Right lobe of liver (tissue), 6 donors: ENCODE measurements around the gene SFT2D1. TPM values are rescaled to one million over a fixed set of nuclear protein-coding genes. Genes with fewer than 3 reads are reported as not detected.
A peak's percentile ranks its signal among the peaks of the same experiment; 100 is the strongest.

Source experiments
- ATAC-seq, 4 donors: fragments of 200-7000 bp; cut with Tn5 transposase; one replicate each; pipeline ENCODE4 v1.9.1; 2020; ENCODE audit warnings: mild to moderate bottlenecking in 4 of 4, moderate library complexity in 4 of 4
- DNase-seq, 3 donors: peaks; one replicate each; pipeline ENCODE4 v3.0.0-alpha.2; 2020
- H3K27ac ChIP-seq, 3 donors: fragments of 200-600 bp; one replicate each; pipeline ENCODE4 v1.8.0; 2022
- H3K27me3 ChIP-seq, 2 donors: fragments of 200-600 bp; one replicate each; pipeline ENCODE4 v1.8.0; 2022
- H3K36me3 ChIP-seq, 4 donors: fragments of 200-600 bp; sonication (generic) in 1 of 4; one replicate each; pipeline versions ENCODE4 v1.5.1 to v1.8.0; 2017 to 2022; ENCODE audit warnings: control low read depth in 1 of 4
- H3K4me1 ChIP-seq, 4 donors: fragments of 200-600 bp; sonication (generic) in 1 of 4; one replicate each; pipeline versions ENCODE4 v1.5.1 to v1.8.0; 2017 to 2022; ENCODE audit warnings: control low read depth in 1 of 4
- H3K4me3 ChIP-seq, 3 donors: fragments of 200-600 bp; one replicate each; pipeline ENCODE4 v1.8.0; 2022
- H3K9me3 ChIP-seq, 4 donors: fragments of 200-600 bp; sonication (generic) in 1 of 4; one replicate each; pipeline versions ENCODE4 v1.5.1 to v1.8.0; 2017 to 2022; ENCODE audit warnings: control low read depth in 1 of 4
- CTCF ChIP-seq, 4 donors: fragments of 200-600 bp in 3 of 4; fragments of 450-650 bp in 1 of 4; IDR thresholded peaks; one replicate each; pipeline versions ENCODE4 v1.5.1 to v1.8.0; 2016 to 2022; ENCODE audit warnings: antibody characterized with exemption in 4 of 4, mild to moderate bottlenecking in 2 of 4
- POLR2A ChIP-seq: fragments of 450-650 bp; IDR thresholded peaks from one replicate; pipeline ENCODE4 v1.6.1; 2017; ENCODE audit warnings: antibody characterized with exemption, mild to moderate bottlenecking
- WGBS: methylation state at CpG from one replicate; pipeline ENCODE4 v1.1.6; 2018; ENCODE audit warnings: low coverage, low lambda C conversion rate; ENCODE audit not compliant: insufficient coverage; ENCODE audit errors: missing lambda C conversion rate; 5-methylcytosine and 5-hydroxymethylcytosine counted together
- intact Hi-C, 2 donors: fragments of 100-400 bp; cut with DNase I; formaldehyde crosslinking; loops; one replicate each; pipeline versions ENCODE4 v1.11.2 to v1.14.1; 2022
- total RNA-seq, 6 experiments: library from RNA; depleted of rRNA in 2 of 6; stranded (reverse); fragments of >200 nt in 2 of 6; fragmentation: NEBNext Ultra II Directional in 3 of 6; extraction: Animal tissue kit (Norgen Biotek cat#: 25700) in 3 of 6; gene quantifications; one replicate each; pipeline versions ENCODE4 v1.1.0 to v1.2.4, GENCODE V29; 2016 to 2023
- donor health status: DM: no; HTN: yes; CAD: no.
- donor health status: DM: no; HTN: no; CAD: no.
- donor health status: DM: no; HTN: no; CAD: no.
- donor health status: DM: no; HTN: yes; CAD: no.
- donor health status: DM: no; HTN: yes; CAD: no.

The SFT2D1 gene
- total RNA-seq, 6 experiments from 2014 or later: 6.7 to 14.0 (median 12.8) TPM

GRCh38 chr6:166313255-166314070 is 28.9 kb downstream of the SFT2D1 start:
- H3K36me3 ChIP-seq: no peaks in the 10 kb centered on the region
- no peaks in the 10 kb centered on the region for H3K27me3 ChIP-seq
- no peak overlapping the region for H3K4me3 ChIP-seq
- 46% methylated on average over 18 of the region's 18 CpGs for WGBS
- intact Hi-C loops: loop anchor here in 1 of 2 donors (10.0 kb wide), 1 partner anchor 81 kb away; no protein-coding TSS in a partner anchor
- peaks cover 0 to 10% (median 5%) of the 10 kb centered on the region in 4 donors for H3K4me1 ChIP-seq
- ATAC-seq: peak; percentile 38 to 84 (median 70)
- no peaks in the 10 kb centered on the region for H3K9me3 ChIP-seq
- TF ChIP-seq CTCF (IDR thresholded peaks at IDR 0.05) (peak; percentile 54 to 83 (median 64)), POLR2A (no peak)
- peak in 2 of 3 donors; percentile 57 to 67 for DNase-seq
- H3K27ac ChIP-seq: no peak overlapping the region

GRCh38 chr6:166312832-166313231 is 29.5 kb downstream of the SFT2D1 start:
- Histone ChIP-seq H3K27ac (no peak overlapping the region), H3K4me3 (no peak overlapping the region), H3K4me1 (peaks cover 0 to 11% (median 5%) of the 10 kb centered on the region in 4 donors), H3K36me3 (no peaks in the 10 kb centered on the region), H3K27me3 (no peaks in the 10 kb centered on the region), H3K9me3 (no peaks in the 10 kb centered on the region)
- WGBS: 64% methylated on average over 1 of the region's 1 CpG
- TF ChIP-seq POLR2A (no peak), CTCF (IDR thresholded peaks at IDR 0.05) (no peak)
- ATAC-seq: no peak
- intact Hi-C loops: loop anchor here in 1 of 2 donors (10.0 kb wide), 1 partner anchor 82 kb away; no protein-coding TSS in a partner anchor
- no peak for DNase-seq

GRCh38 chr6:166310634-166311033 is 31.7 kb downstream of the SFT2D1 start:
- no peaks in the 10 kb centered on the region for H3K36me3 ChIP-seq
- H3K4me3 ChIP-seq: no peak overlapping the region
- no peaks in the 10 kb centered on the region for H3K9me3 ChIP-seq
- H3K27ac ChIP-seq: no peak overlapping the region
- H3K27me3 ChIP-seq: no peaks in the 10 kb centered on the region
- H3K4me1 ChIP-seq: peaks cover 0 to 11% (median 5%) of the 10 kb centered on the region in 4 donors
- WGBS: 89% methylated on average over 12 of the region's 12 CpGs
- ATAC-seq: no peak
- intact Hi-C loops: loop anchor here in 1 of 2 donors (10.0 kb wide), 1 partner anchor 84 kb away; no protein-coding TSS in a partner anchor
- DNase-seq: no peak
- TF ChIP-seq CTCF (IDR thresholded peaks at IDR 0.05): no peak

GRCh38 chr6:166309977-166310376 is 32.4 kb downstream of the SFT2D1 start:
- Histone ChIP-seq H3K27me3 (no peaks in the 10 kb centered on the region), H3K9me3 (no peaks in the 10 kb centered on the region), H3K36me3 (no peaks in the 10 kb centered on the region), H3K4me1 (peaks cover 0 to 11% (median 5%) of the 10 kb centered on the region in 4 donors), H3K4me3 (no peak overlapping the region), H3K27ac (no peak overlapping the region)
- no peak for DNase-seq
- intact Hi-C loops: loop anchor here in 1 of 2 donors (10.0 kb wide), 1 partner anchor 85 kb away; no protein-coding TSS in a partner anchor
- no peak for ATAC-seq
- TF ChIP-seq CTCF (IDR thresholded peaks at IDR 0.05) (no peak), POLR2A (no peak)
- 96% methylated on average over 4 of the region's 9 CpGs for WGBS
